Liver (tissue), 9 donors: ENCODE results near the gene FZR1. TPM values are rescaled to one million over a fixed set of nuclear protein-coding genes. Genes with fewer than 3 reads are reported as not detected.

Source experiments
- DNase-seq: peaks from one replicate; pipeline ENCODE4 v3.0.0-alpha.2; 2017; ENCODE audit warnings: low spot score
- H3K27ac ChIP-seq, 2 donors: one replicate each; pipeline ENCODE4 v1.7.0; 2013; ENCODE audit warnings: inconsistent platforms in 2 of 2, low read length in 2 of 2, control low read depth in 1 of 2, low read depth in 1 of 2, mild to moderate bottlenecking in 1 of 2
- H3K27me3 ChIP-seq, 4 donors: one replicate each; pipeline versions ENCODE4 v1.6.1 to v1.7.0; 2013; ENCODE audit warnings: low read length in 3 of 4, inconsistent platforms in 1 of 4, mild to moderate bottlenecking in 1 of 4, moderate library complexity in 1 of 4; ENCODE audit not compliant: control insufficient read depth in 4 of 4, insufficient read depth in 4 of 4
- H3K36me3 ChIP-seq, 4 donors: one replicate each; pipeline versions ENCODE4 v1.6.1 to v1.7.0; 2013; ENCODE audit warnings: low read length in 3 of 4, mild to moderate bottlenecking in 3 of 4, low read depth in 1 of 4, moderate library complexity in 1 of 4; ENCODE audit not compliant: control insufficient read depth in 4 of 4, insufficient read depth in 3 of 4
- H3K4me1 ChIP-seq, 4 donors: one replicate each; pipeline versions ENCODE4 v1.6.1 to v1.7.0; 2013; ENCODE audit warnings: low read length in 3 of 4, mild to moderate bottlenecking in 3 of 4, moderate library complexity in 1 of 4; ENCODE audit not compliant: control insufficient read depth in 4 of 4, insufficient read depth in 4 of 4
- H3K4me3 ChIP-seq, 3 donors: one replicate each; pipeline versions ENCODE4 v1.6.1 to v1.7.0; 2013; ENCODE audit warnings: low read length in 3 of 3, control low read depth in 1 of 3, low read depth in 1 of 3, mild to moderate bottlenecking in 1 of 3
- H3K9ac ChIP-seq, 2 donors: one replicate each; pipeline ENCODE4 v1.7.0; 2013; ENCODE audit warnings: low read length in 2 of 2, mild to moderate bottlenecking in 2 of 2, moderate library complexity in 2 of 2, control low read depth in 1 of 2, low read depth in 1 of 2
- H3K9me3 ChIP-seq, 4 donors: one replicate each; pipeline versions ENCODE4 v1.6.1 to v1.7.0; 2013; ENCODE audit warnings: low read length in 3 of 4; ENCODE audit not compliant: control insufficient read depth in 4 of 4
- ATF3 ChIP-seq: IDR thresholded peaks from 2 replicates; pipeline ENCODE4 v1.6.1; 2016; ENCODE audit warnings: antibody characterized with exemption
- CTCF ChIP-seq: fragments of 150-350 bp; IDR thresholded peaks from 2 replicates; pipeline ENCODE4 v1.5.1; 2017; ENCODE audit warnings: improper control_type of control experiment, low read depth, low read length; ENCODE audit not compliant: missing input control
- EGR1 ChIP-seq, 2 donors: IDR thresholded peaks; 2 replicates each; pipeline ENCODE4 v1.6.1; 2016 to 2018; ENCODE audit warnings: antibody characterized with exemption in 2 of 2, low read depth in 2 of 2
- FOXA1 ChIP-seq: IDR thresholded peaks from 2 replicates; pipeline ENCODE4 v1.6.1; 2016; ENCODE audit warnings: antibody characterized with exemption
- FOXA2 ChIP-seq: IDR thresholded peaks from 2 replicates; pipeline ENCODE4 v1.6.1; 2016; ENCODE audit warnings: antibody characterized with exemption
- GABPA ChIP-seq, 2 donors: IDR thresholded peaks in 1 of 2; conservative IDR thresholded peaks in 1 of 2; 2 replicates each; pipeline ENCODE4 v1.6.1; 2016; ENCODE audit warnings: antibody characterized with exemption in 2 of 2, mild to moderate bottlenecking in 1 of 2, moderate library complexity in 1 of 2
- HNF4A ChIP-seq, 2 donors: conservative IDR thresholded peaks; 2 replicates each; pipeline ENCODE4 v1.6.1; 2016; ENCODE audit warnings: antibody characterized with exemption in 2 of 2, mild to moderate bottlenecking in 2 of 2
- HNF4G ChIP-seq: IDR thresholded peaks from 2 replicates; pipeline ENCODE4 v1.6.1; 2016; ENCODE audit warnings: antibody characterized with exemption
- JUND ChIP-seq, 2 donors: IDR thresholded peaks; 2 replicates each; pipeline ENCODE4 v1.6.1; 2016; ENCODE audit warnings: antibody characterized with exemption in 2 of 2
- MAX ChIP-seq: IDR thresholded peaks from 2 replicates; pipeline ENCODE4 v1.6.1; 2016; ENCODE audit warnings: antibody characterized with exemption
- NR2F2 ChIP-seq: IDR thresholded peaks from 2 replicates; pipeline ENCODE4 v1.6.1; 2016; ENCODE audit warnings: antibody characterized with exemption
- RAD21 ChIP-seq, 2 donors: IDR thresholded peaks; 2 replicates each; pipeline ENCODE4 v1.6.1; 2016; ENCODE audit warnings: antibody characterized with exemption in 2 of 2, mild to moderate bottlenecking in 2 of 2
- REST ChIP-seq: IDR thresholded peaks from 2 replicates; pipeline ENCODE4 v1.6.1; 2016; ENCODE audit warnings: antibody characterized with exemption, mild to moderate bottlenecking
- RXRA ChIP-seq, 2 donors: IDR thresholded peaks; 2 replicates each; pipeline ENCODE4 v1.6.1; 2017 to 2018; ENCODE audit warnings: antibody characterized with exemption in 2 of 2, mild to moderate bottlenecking in 1 of 2
- SP1 ChIP-seq: IDR thresholded peaks from 2 replicates; pipeline ENCODE4 v1.6.1; 2018; ENCODE audit warnings: antibody characterized with exemption, mild to moderate bottlenecking
- TAF1 ChIP-seq: conservative IDR thresholded peaks from 2 replicates; pipeline ENCODE4 v1.6.1; 2016; ENCODE audit warnings: antibody characterized with exemption, mild to moderate bottlenecking
- YY1 ChIP-seq: IDR thresholded peaks from 2 replicates; pipeline ENCODE4 v1.6.1; 2016; ENCODE audit warnings: antibody characterized with exemption, mild to moderate bottlenecking
- ZBTB33 ChIP-seq: IDR thresholded peaks from 2 replicates; pipeline ENCODE4 v1.6.1; 2016; ENCODE audit warnings: antibody characterized with exemption
- WGBS: extraction: QIAGEN DNeasy Blood & Tissue Kit; methylation state at CpG from one replicate; pipeline ENCODE4 v1.1.7; 2013; 5-methylcytosine and 5-hydroxymethylcytosine counted together
- polyA plus RNA-seq, 2 donors: library from polyadenylated mRNA; stranded (reverse) in 1 of 2; unstranded in 1 of 2; fragments of 200-250 nt in 1 of 2; fragments of >200 nt in 1 of 2; fragmentation: Nextera tagmentation in 1 of 2; extraction: Ambion mirVana in 1 of 2; gene quantifications; one replicate each; pipeline versions ENCODE4 v1.2.1 to v1.2.3, GENCODE V29; 2013 to 2015
- total RNA-seq, 2 donors: library from RNA; depleted of rRNA; stranded (reverse); fragments of >200 nt; gene quantifications; one replicate each; pipeline ENCODE4 v1.2.3, GENCODE V29; 2014
- donor health status: healthy.
- donor health status: healthy.
- donor health status: healthy.
- donor health status: healthy.
- donor health status: healthy.

FZR1 gene
- total and polyA plus RNA-seq, 4 donors, result 17.0 to 27.3 (median 20.3) TPM

GRCh38 chr19:3548606-3549005 is 42.5 kb downstream of the FZR1 start:
- no peak overlapping the region for H3K27ac ChIP-seq
- H3K36me3 ChIP-seq, result peaks cover 0 to 12% (median 8%) of the 10 kb centered on the region in 4 donors
- 76% methylated on average over 14 of the region's 14 CpGs for WGBS
- peaks cover 0 to 12% (median 3%) of the 10 kb centered on the region in 4 donors for H3K4me1 ChIP-seq
- H3K9me3 ChIP-seq, result no peaks in the 10 kb centered on the region
- H3K27me3 ChIP-seq, result no peaks in the 10 kb centered on the region
- no peak overlapping the region for H3K9ac ChIP-seq
- no peak overlapping the region for H3K4me3 ChIP-seq
- no peak for TF ChIP-seq TAF1
- no peak for TF ChIP-seq REST
- TF ChIP-seq NR2F2, result no peak
- TF ChIP-seq ZBTB33, result no peak
- TF ChIP-seq CTCF, result no peak
- no peak for TF ChIP-seq RXRA (IDR thresholded peaks at IDR 0.05)
- TF ChIP-seq RAD21 (IDR thresholded peaks at IDR 0.05), result no peak
- TF ChIP-seq HNF4G, result no peak
- no peak for TF ChIP-seq ATF3
- TF ChIP-seq SP1, result no peak
- no peak for TF ChIP-seq MAX
- DNase-seq, result no peak

GRCh38 chr19:3549816-3550215 is 43.7 kb downstream of the FZR1 start:
- H3K36me3 ChIP-seq, result peaks cover 0 to 9% (median 5%) of the 10 kb centered on the region in 4 donors
- 89% methylated on average over 10 of the region's 10 CpGs for WGBS
- no peaks in the 10 kb centered on the region for H3K9me3 ChIP-seq
- peaks cover 4 to 24% (median 10%) of the 10 kb centered on the region in 4 donors for H3K4me1 ChIP-seq
- no peak for DNase-seq
- H3K4me3 ChIP-seq, result no peak overlapping the region
- no peak overlapping the region for H3K27ac ChIP-seq
- H3K27me3 ChIP-seq, result no peaks in the 10 kb centered on the region
- H3K9ac ChIP-seq, result no peak overlapping the region
- no peak for TF ChIP-seq FOXA2
- no peak for TF ChIP-seq HNF4A (conservative IDR thresholded peaks at IDR 0.05)
- TF ChIP-seq SP1, result no peak
- no peak for TF ChIP-seq GABPA (IDR thresholded peaks at IDR 0.05 in 1 of 2, conservative IDR thresholded peaks at IDR 0.05 in 1 of 2)
- no peak for TF ChIP-seq JUND (IDR thresholded peaks at IDR 0.05)
- no peak for TF ChIP-seq REST
- TF ChIP-seq ATF3, result no peak
- TF ChIP-seq TAF1, result no peak
- TF ChIP-seq YY1, result no peak
- no peak for TF ChIP-seq EGR1 (IDR thresholded peaks at IDR 0.05; ENCODE audit: low read depth in 2 of 2)
- TF ChIP-seq HNF4G, result no peak
- no peak for TF ChIP-seq MAX
- TF ChIP-seq ZBTB33, result no peak
- no peak for TF ChIP-seq NR2F2
- no peak for TF ChIP-seq RAD21 (IDR thresholded peaks at IDR 0.05)
- no peak for TF ChIP-seq FOXA1
